GM12872 (cell line): ENCODE data around the gene UNC13C.

Experiments used
- TF ChIP-seq, protein P1 (sequence below): IDR thresholded peaks from 3 replicates; pipeline ENCODE4 v1.5.1; 2011; ENCODE audit warnings: low read depth, mild to moderate bottlenecking, low read length, moderate library complexity; ENCODE audit not compliant: insufficient read depth

Gene UNC13C

DNA sequence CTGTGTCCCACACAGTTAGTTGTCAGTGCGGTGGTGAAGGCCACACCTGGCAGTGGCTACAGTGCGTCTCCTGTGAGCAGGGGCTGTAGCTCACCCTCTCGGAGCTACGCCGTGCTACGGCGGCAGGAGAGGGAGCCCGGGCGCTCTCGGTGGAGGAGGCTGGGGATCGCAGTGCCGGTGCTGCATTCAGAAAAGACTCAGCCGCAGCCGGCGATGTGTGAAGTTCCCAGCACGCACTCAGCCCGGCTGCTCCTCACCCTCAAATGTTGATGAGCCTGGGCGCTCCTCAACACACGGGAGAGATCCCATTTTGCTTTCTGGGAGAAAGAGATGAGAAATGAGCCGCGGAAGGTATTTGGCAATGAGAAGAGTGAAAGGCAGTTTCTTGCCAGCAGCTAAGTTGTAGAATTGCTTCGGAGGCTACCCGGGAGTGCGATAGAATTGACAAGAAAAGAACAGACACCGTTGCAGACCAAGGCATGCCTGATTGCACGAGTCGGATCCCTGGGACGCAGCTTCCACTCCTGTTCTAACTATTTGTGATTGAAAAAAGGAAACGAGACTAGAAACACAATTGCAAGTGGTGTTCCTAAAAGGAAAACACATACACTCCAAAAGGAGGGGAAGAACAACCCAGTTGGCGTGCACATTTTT is at the start of gene UNC13C:
UNC13C (plus strand) TSS at position 189 of the 654 bp plus-strand sequence. CDS start 34,463 bp downstream, outside the sequence.
- TF ChIP-seq, protein P1, sequence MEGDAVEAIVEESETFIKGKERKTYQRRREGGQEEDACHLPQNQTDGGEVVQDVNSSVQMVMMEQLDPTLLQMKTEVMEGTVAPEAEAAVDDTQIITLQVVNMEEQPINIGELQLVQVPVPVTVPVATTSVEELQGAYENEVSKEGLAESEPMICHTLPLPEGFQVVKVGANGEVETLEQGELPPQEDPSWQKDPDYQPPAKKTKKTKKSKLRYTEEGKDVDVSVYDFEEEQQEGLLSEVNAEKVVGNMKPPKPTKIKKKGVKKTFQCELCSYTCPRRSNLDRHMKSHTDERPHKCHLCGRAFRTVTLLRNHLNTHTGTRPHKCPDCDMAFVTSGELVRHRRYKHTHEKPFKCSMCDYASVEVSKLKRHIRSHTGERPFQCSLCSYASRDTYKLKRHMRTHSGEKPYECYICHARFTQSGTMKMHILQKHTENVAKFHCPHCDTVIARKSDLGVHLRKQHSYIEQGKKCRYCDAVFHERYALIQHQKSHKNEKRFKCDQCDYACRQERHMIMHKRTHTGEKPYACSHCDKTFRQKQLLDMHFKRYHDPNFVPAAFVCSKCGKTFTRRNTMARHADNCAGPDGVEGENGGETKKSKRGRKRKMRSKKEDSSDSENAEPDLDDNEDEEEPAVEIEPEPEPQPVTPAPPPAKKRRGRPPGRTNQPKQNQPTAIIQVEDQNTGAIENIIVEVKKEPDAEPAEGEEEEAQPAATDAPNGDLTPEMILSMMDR, result no peak

- TF ChIP-seq, protein P1, result no peak
These were observed 42.1 kb upstream of the UNC13C start for GRCh38 chr15:53936137-53936536.

DNA sequence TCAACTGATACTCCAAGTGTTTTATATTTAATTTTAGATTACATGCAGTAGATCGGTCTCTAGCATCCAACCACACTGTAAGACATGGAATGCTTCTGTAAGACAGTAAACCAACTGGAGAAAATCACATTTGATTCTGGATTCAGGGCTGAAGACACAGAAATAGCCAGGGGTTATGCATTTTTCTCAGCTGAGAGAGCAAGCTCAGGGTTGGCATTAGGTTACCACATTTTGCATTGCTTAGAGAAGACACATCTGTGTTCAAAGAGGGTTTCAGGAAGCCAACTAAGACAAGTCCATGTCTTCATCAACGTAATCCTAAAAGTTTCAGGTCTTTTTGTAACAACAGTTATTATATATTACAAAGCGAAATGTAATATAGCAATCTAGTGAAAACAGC is 27.7 kb upstream of the UNC13C start:
- TF ChIP-seq, protein P1, result no peak

DNA sequence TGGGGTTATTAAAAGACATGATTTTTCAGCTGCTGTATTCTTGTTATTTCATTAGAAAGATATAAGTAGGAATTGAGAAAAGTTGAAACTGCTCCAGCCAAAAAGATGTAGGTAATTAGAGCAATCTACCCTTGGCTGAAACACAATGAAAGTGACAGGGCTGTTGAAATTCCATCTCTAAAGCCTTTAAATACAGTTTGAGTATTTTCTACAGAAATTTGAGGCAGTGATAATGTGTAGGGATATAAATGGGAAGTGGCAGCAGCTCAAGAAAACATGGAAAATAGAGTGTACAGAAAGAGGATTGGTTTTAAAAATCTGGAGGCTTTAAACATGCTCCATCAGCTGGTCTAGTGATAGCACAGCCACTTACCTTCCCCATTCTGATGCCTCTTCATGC is 22.8 kb upstream of the UNC13C start:
- TF ChIP-seq, protein P1, result no peak

DNA sequence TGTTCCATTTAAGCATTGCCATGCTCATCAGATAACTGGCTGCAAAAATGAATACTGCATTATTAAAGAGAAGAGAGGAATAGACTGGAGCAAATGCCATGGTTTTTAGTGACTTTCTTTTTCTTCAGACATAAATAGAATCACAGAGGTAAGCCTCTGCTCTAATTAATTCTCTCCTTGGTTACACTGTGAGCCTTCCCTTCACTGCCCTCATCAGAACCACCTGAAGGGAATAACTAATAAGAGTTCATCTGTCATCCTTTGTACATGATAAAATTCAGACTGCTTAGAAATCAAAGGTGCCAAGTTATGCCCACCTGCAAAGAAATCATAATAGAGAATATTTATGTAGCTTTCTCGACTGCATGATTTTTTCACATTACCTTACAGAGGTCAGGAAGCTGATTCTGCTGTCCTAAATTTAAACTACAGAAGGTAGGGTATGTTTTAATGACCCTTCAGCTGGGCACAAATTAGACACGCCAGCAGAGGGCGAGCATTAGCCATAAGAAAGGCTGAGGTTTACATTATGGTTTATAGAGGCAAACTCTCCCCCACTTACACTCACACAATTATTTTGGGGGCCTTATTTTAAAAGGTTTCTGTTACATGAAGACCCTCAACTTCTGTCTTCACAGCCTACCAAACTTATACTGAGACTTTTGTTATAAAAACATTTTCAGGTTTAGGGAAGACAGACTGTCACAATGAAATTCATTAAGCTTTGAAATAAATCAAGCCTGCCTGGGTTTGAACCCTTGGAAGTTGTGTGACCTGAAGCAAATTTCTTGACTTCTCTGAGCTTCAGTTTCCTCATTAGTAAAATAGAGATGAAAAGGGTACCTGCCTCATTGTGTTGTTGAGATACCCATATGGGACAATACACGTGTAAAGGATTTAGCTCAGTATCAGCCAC is 15.3 kb upstream of the UNC13C start:
- TF ChIP-seq, protein P1, result peak; percentile 63

DNA sequence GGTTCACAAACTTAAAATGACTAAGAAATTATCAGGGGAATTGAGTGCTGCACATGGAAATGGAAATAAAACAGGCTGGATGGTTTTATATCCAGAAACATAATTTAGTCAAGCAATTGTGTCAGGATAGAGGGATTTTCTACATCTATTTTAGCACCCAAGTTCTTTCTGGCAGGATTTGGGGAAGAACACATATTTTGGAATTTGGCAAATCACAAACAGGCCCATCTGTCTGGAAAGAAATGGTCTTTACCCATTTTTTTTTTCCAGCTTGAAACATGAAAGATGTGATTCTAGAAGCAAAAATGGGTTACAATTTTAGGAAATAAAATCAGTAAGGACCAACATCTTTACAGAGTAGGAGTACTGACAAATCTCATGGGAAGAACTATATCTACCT is 14.4 kb upstream of the UNC13C start:
- TF ChIP-seq, protein P1, result no peak

- TF ChIP-seq, protein P1, result no peak
These were observed 4.1 kb upstream of the UNC13C start for GRCh38 chr15:53974121-53974520.
